Cardiac muscle cell (in vitro differentiated cells and primary cell): ENCODE data around the gene CEP95. TPM values are rescaled to one million over a fixed set of nuclear protein-coding genes. Genes with fewer than 3 reads are reported as not detected.

Source experiments
- DNase-seq, 2 donors: peaks; one replicate each; pipeline versions ENCODE4 v3.0.0 to v3.0.0-alpha.2; 2010 to 2017; ENCODE audit warnings: low read depth in 1 of 2, low spot score in 1 of 2
- H3K27ac ChIP-seq: fragments of 200-600 bp; sonication (generic); 2 replicates; pipeline ENCODE4 v1.5.1; 2016
- H3K27me3 ChIP-seq: fragments of 200-600 bp; sonication (generic); 2 replicates; pipeline ENCODE4 v1.6.0; 2016; ENCODE audit warnings: control low read depth
- H3K36me3 ChIP-seq: fragments of 200-600 bp; sonication (generic); 2 replicates; pipeline ENCODE4 v1.5.1; 2016; ENCODE audit warnings: control low read depth
- H3K4me1 ChIP-seq: fragments of 200-600 bp; sonication (generic); 2 replicates; pipeline ENCODE4 v1.8.1; 2017; ENCODE audit warnings: low read depth, mild to moderate bottlenecking, mixed run types
- H3K4me3 ChIP-seq: fragments of 200-600 bp; sonication (generic); 2 replicates; pipeline ENCODE4 v1.5.1; 2016; ENCODE audit warnings: mild to moderate bottlenecking
- H3K9me3 ChIP-seq: fragments of 200-600 bp; sonication (generic); 2 replicates; pipeline ENCODE4 v1.5.1; 2017; ENCODE audit warnings: low read depth, mild to moderate bottlenecking, control low read depth
- polyA plus RNA-seq: library from polyadenylated mRNA; unstranded; fragments of >200 nt; fragmentation: Nextera tagmentation; extraction: Ambion mirVana; gene quantifications from 2 replicates; pipeline ENCODE4 v1.2.1, GENCODE V29; 2016
- total RNA-seq: library from RNA; depleted of rRNA; stranded (reverse); fragments of >200 nt; gene quantifications from 2 replicates; pipeline ENCODE4 v1.2.3, GENCODE V29; 2016
- TF ChIP-seq, protein P1 (sequence below): IDR thresholded peaks from 2 replicates; pipeline ENCODE4 v1.5.1; 2012; ENCODE audit warnings: low read depth, mild to moderate bottlenecking, low read length

The CEP95 gene
- total and polyA plus RNA-seq, 2 experiments from 2014 or later: 29.1 to 40.3 TPM

DNA sequence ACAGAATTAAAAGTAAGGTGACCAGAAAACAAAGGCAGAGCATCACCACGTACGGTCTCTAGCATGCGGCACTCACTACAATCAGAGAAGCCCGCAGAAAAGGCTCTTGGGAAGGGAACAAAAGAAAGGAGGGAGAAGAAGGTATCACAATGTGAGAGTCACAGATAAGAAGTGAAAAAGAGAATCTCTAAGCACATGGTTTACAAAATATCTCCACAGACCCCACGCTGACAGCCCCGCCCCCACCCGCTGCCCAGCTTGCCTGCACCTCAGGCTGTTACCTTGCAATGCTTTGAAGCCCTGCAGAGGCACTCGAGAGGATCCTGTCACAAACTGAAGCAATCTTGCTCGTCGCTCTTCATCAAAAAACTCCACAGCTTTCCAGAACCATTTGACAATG lies 40.5 kb downstream of the CEP95 start:
- peaks cover 8% of the 10 kb centered on the region for H3K4me1 ChIP-seq
- no peaks in the 10 kb centered on the region for H3K27me3 ChIP-seq
- no peaks in the 10 kb centered on the region for H3K9me3 ChIP-seq
- H3K4me3 ChIP-seq: no peak overlapping the region
- peak in 1 of 2 donors; percentile 37 for DNase-seq
- peaks cover 28% of the 10 kb centered on the region for H3K36me3 ChIP-seq
- TF ChIP-seq, protein P1, sequence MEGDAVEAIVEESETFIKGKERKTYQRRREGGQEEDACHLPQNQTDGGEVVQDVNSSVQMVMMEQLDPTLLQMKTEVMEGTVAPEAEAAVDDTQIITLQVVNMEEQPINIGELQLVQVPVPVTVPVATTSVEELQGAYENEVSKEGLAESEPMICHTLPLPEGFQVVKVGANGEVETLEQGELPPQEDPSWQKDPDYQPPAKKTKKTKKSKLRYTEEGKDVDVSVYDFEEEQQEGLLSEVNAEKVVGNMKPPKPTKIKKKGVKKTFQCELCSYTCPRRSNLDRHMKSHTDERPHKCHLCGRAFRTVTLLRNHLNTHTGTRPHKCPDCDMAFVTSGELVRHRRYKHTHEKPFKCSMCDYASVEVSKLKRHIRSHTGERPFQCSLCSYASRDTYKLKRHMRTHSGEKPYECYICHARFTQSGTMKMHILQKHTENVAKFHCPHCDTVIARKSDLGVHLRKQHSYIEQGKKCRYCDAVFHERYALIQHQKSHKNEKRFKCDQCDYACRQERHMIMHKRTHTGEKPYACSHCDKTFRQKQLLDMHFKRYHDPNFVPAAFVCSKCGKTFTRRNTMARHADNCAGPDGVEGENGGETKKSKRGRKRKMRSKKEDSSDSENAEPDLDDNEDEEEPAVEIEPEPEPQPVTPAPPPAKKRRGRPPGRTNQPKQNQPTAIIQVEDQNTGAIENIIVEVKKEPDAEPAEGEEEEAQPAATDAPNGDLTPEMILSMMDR: no peak
- H3K27ac ChIP-seq: peak overlapping the region; percentile 59

DNA sequence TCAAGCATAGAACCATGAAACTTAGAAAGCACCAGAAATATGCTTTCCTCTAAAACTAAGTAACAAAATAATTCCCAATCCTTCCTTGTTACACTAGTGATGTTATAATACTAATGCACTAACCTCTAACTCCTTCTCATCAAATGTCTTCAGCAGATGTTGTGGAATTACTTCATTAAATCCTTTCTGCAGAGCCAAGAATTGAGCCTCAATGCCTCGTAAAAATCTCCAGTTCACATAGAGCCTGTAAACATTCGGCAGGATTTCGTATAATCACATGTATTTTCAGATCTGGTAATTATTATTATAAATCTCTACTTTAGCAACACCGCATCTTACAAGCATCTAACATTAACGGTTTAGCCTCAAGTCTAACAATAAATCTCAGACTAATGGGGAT lies 44.7 kb downstream of the CEP95 start:
- Histone ChIP-seq H3K9me3 (no peaks in the 10 kb centered on the region), H3K4me1 (peaks cover 8% of the 10 kb centered on the region), H3K27ac (no peak overlapping the region), H3K36me3 (peaks cover 45% of the 10 kb centered on the region), H3K4me3 (no peak overlapping the region), H3K27me3 (no peaks in the 10 kb centered on the region)
- no peak for DNase-seq
- TF ChIP-seq, protein P1: no peak

DNA sequence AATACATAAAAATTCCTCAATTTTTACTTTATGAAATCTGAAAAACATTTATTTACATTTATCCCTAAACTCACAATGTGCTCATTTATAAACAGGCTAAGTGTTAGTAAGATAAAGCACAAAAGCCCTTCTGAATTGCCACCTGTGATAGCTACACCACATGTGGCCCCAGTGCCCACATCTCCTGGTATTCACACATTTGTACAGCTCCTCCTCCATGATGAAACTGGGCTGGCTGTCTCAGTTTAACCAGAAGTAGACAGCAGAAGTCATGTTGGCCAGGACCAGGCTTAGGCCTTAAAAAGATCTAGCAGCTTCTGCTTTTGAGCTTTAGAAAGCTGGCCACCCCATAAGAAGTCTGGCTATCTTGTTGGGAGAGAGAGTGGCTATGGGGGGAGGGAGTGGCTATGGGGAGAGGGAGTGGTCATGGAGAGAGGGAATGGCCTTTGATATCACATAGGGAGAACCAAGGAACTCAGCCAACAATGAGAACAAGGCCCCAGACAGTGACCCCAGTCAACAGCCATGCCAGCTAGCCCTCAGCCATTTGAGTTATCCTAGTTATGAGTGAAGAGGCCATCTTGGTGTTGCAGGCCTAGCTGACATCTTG lies 47.4 kb downstream of the CEP95 start:
- H3K36me3 ChIP-seq: peaks cover 48% of the 10 kb centered on the region
- DNase-seq: no peak
- no peak overlapping the region for H3K27ac ChIP-seq
- TF ChIP-seq, protein P1: no peak
- no peaks in the 10 kb centered on the region for H3K9me3 ChIP-seq
- H3K4me3 ChIP-seq: no peak overlapping the region
- H3K27me3 ChIP-seq: no peaks in the 10 kb centered on the region
- no peaks in the 10 kb centered on the region for H3K4me1 ChIP-seq

DNA sequence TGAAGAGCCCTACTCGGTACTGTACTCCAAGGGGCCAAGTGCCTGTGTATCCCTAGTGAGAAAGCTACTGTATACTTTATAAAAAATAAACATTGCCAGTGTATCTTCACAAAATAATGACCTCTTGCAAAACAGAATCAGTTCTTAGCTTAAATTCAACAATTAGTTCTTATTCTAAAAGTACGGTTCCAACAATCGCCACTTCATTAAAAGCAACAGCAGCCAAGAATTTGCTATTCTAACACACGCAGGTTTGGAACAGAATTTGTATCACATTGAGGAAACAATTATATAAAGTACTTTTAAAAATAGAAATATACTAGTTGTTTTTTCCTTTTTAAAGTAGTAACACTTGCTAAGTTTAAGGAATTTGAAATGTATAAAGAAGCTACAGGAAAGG lies 48.5 kb downstream of the CEP95 start:
- H3K9me3 ChIP-seq: no peaks in the 10 kb centered on the region
- H3K36me3 ChIP-seq: peaks cover 47% of the 10 kb centered on the region
- no peak overlapping the region for H3K4me3 ChIP-seq
- no peak for DNase-seq
- H3K27me3 ChIP-seq: no peaks in the 10 kb centered on the region
- H3K27ac ChIP-seq: no peak overlapping the region
- no peaks in the 10 kb centered on the region for H3K4me1 ChIP-seq
- TF ChIP-seq, protein P1: no peak

DNA sequence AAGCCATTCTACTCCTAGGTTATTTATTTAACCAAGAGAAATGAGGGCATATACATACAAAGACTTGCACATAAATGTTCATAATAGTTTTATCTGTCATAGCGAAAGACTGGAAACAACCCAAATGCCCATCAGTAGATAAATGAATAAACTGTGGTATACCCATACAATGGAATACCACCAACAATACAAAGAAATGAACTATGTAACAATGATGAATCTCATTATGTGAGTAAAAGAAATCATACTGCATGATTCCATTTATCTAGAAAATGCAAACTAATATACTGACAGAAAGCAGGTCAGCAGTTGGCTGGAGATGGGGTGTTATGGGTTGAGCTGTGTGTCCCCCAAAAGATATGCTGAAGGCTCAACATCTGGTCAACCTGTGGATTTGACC lies 57.3 kb downstream of the CEP95 start:
- H3K27ac ChIP-seq: no peak overlapping the region
- no peak overlapping the region for H3K4me3 ChIP-seq
- H3K9me3 ChIP-seq: no peaks in the 10 kb centered on the region
- H3K36me3 ChIP-seq: peaks cover 29% of the 10 kb centered on the region
- TF ChIP-seq, protein P1: no peak
- no peaks in the 10 kb centered on the region for H3K27me3 ChIP-seq
- DNase-seq: no peak
- H3K4me1 ChIP-seq: no peaks in the 10 kb centered on the region
